ENCODE measurements around the gene TMEM120B.

Gene TMEM120B

GRCh38 chr12:121814429-121815119, 102.0 kb downstream of the TMEM120B start:
- ChIA-PET CTCF (interaction anchor here (3.4 kb wide), 1 partner anchor 20 kb away, joined by 19 read pairs; the partner anchor contains the start of gene RHOF), POLR2A (no interaction called here)
- no peak for DNase-seq (ENCODE audit: extremely low spot score)
- TF ChIP-seq FOXM1 (IDR thresholded peaks at IDR 0.05; ENCODE audit: borderline replicate concordance) (no peak), SUZ12 (IDR thresholded peaks at IDR 0.05) (no peak), CTBP1 (IDR thresholded peaks at IDR 0.05; ENCODE audit: borderline replicate concordance) (no peak), ELF4 (IDR thresholded peaks at IDR 0.05) (no peak), LEF1 (IDR thresholded peaks at IDR 0.05; ENCODE audit: borderline replicate concordance) (no peak), FOXA1 (IDR thresholded peaks at IDR 0.05) (no peak)

DNA sequence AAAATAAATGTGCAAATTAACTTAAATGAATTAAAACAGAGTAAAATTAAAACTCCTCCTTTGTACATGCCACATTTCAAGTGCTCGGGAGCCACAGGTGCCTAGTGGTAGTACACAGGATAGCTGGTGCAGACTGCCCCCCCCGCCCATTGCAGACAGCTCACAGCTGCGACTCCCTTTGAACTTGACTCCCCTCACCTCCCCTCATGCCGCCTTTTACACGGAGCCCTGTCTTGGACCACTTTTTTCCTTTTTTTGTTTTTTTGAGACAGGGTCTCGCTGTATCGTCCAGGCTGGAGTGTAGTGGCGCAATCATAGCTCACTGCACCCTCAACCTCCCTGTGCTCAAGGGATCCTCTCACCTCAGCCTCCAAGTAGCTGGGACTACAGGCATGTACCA, 102.7 kb downstream of the TMEM120B start:
- POLR2A ChIA-PET = no interaction called here
- DNase-seq (ENCODE audit: extremely low spot score) = no peak
- no peak for TF ChIP-seq BHLHE40 (IDR thresholded peaks at IDR 0.05; ENCODE audit: borderline replicate concordance)
- no peak for TF ChIP-seq L3MBTL2 (conservative IDR thresholded peaks at IDR 0.05)
- CTCF ChIA-PET = interaction anchor here (0.7 to 3.4 kb wide), 2 partner anchors 8 to 21 kb away, joined by 3 to 19 read pairs; partner anchors contain the start of gene RHOF

DNA sequence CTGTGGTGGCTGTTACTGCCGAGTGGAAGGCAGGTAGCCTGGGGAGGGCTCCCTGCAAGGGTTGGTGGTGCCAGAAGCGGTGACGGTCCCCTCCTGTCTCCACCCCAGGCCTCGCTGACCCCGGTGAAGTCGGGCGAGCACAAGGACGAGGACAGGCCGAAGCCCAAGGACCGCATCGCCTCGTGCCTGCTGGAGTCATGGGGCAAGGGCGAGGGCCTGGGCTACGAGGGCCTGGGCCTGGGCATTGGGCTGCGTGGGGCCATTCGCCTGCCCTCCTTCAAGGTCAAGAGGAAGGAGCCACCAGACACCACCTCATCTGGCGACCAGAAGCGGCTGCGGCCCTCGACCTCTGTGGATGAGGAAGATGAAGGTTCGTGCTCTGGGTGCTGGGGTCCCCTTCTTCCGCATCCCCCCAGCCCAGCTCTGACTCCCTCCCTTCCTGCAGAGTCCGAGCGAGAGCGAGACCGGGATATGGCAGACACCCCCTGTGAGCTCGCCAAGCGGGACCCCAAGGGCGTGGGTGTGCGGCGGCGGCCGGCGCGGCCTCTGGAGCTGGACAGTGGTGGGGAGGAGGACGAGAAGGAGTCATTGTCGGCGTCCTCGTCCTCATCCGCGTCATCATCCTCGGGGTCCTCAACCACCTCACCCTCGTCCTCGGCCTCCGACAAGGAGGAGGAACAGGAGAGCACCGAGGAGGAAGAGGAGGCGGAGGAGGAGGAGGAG, 104.5 kb downstream of the TMEM120B start:
- ChIA-PET CTCF (interaction anchor here (1.1 to 3.4 kb wide), 2 partner anchors 23 to 71 kb away, joined by 3 to 19 read pairs; partner anchors contain the start of genes PSMD9 and RHOF), POLR2A (interaction anchor here (1.1 kb wide), 1 partner anchor 23 kb away, joined by 4 read pairs; no protein-coding TSS in a partner anchor)
- TF ChIP-seq BHLHE40 (IDR thresholded peaks at IDR 0.05; ENCODE audit: borderline replicate concordance) = no peak
- no peak for TF ChIP-seq FOXA1 (IDR thresholded peaks at IDR 0.05)
- no peak for TF ChIP-seq NFRKB (IDR thresholded peaks at IDR 0.05)
- TF ChIP-seq, protein P1, sequence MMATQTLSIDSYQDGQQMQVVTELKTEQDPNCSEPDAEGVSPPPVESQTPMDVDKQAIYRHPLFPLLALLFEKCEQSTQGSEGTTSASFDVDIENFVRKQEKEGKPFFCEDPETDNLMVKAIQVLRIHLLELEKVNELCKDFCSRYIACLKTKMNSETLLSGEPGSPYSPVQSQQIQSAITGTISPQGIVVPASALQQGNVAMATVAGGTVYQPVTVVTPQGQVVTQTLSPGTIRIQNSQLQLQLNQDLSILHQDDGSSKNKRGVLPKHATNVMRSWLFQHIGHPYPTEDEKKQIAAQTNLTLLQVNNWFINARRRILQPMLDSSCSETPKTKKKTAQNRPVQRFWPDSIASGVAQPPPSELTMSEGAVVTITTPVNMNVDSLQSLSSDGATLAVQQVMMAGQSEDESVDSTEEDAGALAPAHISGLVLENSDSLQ (IDR thresholded peaks at IDR 0.05) = no peak
- no peak for TF ChIP-seq ARNT (IDR thresholded peaks at IDR 0.05)
- TF ChIP-seq TARDBP (IDR thresholded peaks at IDR 0.05) = no peak
- no peak for TF ChIP-seq ELF4 (IDR thresholded peaks at IDR 0.05)
- no peak for TF ChIP-seq FOXK2 (IDR thresholded peaks at IDR 0.05)
- TF ChIP-seq LEF1 (IDR thresholded peaks at IDR 0.05; ENCODE audit: borderline replicate concordance) = no peak
- TF ChIP-seq SUZ12 (IDR thresholded peaks at IDR 0.05) = no peak
- no peak for TF ChIP-seq HDGF (IDR thresholded peaks at IDR 0.05; ENCODE audit: borderline replicate concordance)
- no peak for TF ChIP-seq FOXM1 (IDR thresholded peaks at IDR 0.05; ENCODE audit: borderline replicate concordance)
- no peak for TF ChIP-seq L3MBTL2 (conservative IDR thresholded peaks at IDR 0.05)
- no peak for TF ChIP-seq CTBP1 (IDR thresholded peaks at IDR 0.05; ENCODE audit: borderline replicate concordance)
- TF ChIP-seq SP1 (IDR thresholded peaks at IDR 0.05) = no peak
- no peak for TF ChIP-seq ZNF384 (IDR thresholded peaks at IDR 0.05)
- no peak for DNase-seq (ENCODE audit: extremely low spot score)

DNA sequence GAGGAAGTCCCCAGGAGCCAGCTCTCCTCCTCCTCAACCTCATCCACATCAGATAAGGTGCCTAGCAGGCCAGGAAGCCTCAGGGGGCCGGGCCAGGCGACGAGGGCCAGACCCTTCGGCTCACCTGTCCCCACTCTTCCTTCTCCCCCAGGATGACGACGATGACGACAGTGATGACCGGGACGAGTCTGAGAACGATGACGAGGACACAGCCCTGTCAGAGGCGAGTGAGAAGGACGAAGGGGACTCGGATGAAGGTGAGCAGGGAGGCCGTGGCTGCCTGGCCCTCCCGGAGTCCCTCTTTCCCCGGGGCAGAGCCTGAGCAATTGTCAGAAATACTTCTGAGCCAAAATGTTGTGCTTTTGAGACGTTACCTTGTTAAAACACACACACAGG, 105.1 kb downstream of the TMEM120B start:
- no peak for TF ChIP-seq ZNF384 (IDR thresholded peaks at IDR 0.05)
- TF ChIP-seq BHLHE40 (IDR thresholded peaks at IDR 0.05; ENCODE audit: borderline replicate concordance) = no peak
- no peak for DNase-seq (ENCODE audit: extremely low spot score)
- POLR2A ChIA-PET = no interaction called here
- CTCF ChIA-PET = interaction anchor here (3.4 kb wide), 1 partner anchor 23 kb away, joined by 19 read pairs; the partner anchor contains the start of gene RHOF

DNA sequence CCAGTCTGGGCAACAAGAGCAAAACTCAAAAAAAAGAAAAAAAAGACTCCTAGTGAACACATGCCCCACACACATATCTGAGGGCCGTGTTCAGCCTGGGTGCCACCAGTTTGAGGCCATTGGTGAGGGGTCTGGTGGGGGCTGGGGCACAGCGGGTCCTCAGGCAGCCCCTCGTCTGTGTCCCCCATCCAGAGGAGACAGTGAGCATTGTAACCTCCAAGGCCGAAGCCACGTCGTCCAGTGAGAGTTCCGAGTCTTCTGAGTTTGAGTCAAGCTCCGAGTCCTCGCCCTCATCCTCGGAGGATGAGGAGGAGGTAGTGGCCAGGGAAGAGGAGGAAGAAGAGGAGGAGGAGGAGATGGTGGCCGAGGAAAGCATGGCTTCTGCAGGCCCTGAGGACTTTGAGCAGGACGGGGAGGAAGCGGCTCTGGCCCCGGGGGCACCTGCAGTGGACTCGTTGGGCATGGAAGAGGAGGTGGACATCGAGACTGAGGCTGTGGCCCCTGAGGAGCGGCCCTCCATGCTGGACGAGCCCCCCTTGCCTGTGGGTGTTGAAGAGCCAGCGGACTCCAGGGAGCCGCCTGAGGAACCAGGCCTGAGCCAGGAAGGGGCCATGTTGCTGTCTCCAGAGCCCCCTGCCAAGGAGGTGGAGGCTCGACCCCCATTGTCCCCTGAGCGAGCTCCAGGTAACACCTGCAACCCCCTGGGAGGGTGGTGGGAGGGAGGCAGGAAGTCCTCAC, 106.8 kb downstream of the TMEM120B start:
- TF ChIP-seq L3MBTL2 (conservative IDR thresholded peaks at IDR 0.05) (no peak), ZNF384 (IDR thresholded peaks at IDR 0.05) (no peak), ELF4 (IDR thresholded peaks at IDR 0.05) (no peak), FOXK2 (IDR thresholded peaks at IDR 0.05) (no peak), ARNT (IDR thresholded peaks at IDR 0.05) (no peak), FOXA1 (IDR thresholded peaks at IDR 0.05) (no peak), SUZ12 (IDR thresholded peaks at IDR 0.05) (no peak), NFRKB (IDR thresholded peaks at IDR 0.05) (no peak), LEF1 (IDR thresholded peaks at IDR 0.05; ENCODE audit: borderline replicate concordance) (no peak), SP1 (IDR thresholded peaks at IDR 0.05) (no peak), HDGF (IDR thresholded peaks at IDR 0.05; ENCODE audit: borderline replicate concordance) (no peak)
- TF ChIP-seq, protein P1 (IDR thresholded peaks at IDR 0.05) = no peak
- ChIA-PET CTCF (no interaction called here), POLR2A (no interaction called here)
- no peak for DNase-seq (ENCODE audit: extremely low spot score)

- POLR2A ChIA-PET = no interaction called here
Observed at GRCh38 chr12:121820056-121820455, 107.5 kb downstream of the TMEM120B start.

More at GRCh38 chr12:121820056-121820455, 107.5 kb downstream of the TMEM120B start:
- no peak for DNase-seq (ENCODE audit: extremely low spot score)
- no peak for TF ChIP-seq ARNT (IDR thresholded peaks at IDR 0.05)
- TF ChIP-seq FOXM1 (IDR thresholded peaks at IDR 0.05; ENCODE audit: borderline replicate concordance) = no peak
- no peak for TF ChIP-seq HDGF (IDR thresholded peaks at IDR 0.05; ENCODE audit: borderline replicate concordance)
- no peak for TF ChIP-seq ELF4 (IDR thresholded peaks at IDR 0.05)
- no peak for TF ChIP-seq FOXA1 (IDR thresholded peaks at IDR 0.05)
- CTCF ChIA-PET = no interaction called here
